A673 (cell line): ENCODE data around the gene PDLIM1. TPM values are rescaled to one million over a fixed set of nuclear protein-coding genes. Genes with fewer than 3 reads are reported as not detected.

ENCODE experiments used
- BruUV-seq: library from RNA; stranded (reverse); fragments of 400-500 nt; replicated peaks from 2 replicates; lab custom pipeline; 2021; lab: Mats Ljungman, UMichigan
- CTCF ChIA-PET: fragments of 300-600 bp; sonication (Branson Sonifier 250); formaldehyde crosslinking; loops from one replicate; lab custom pipeline; 2022; ENCODE audit warnings: antibody characterized with exemption; lab: Charles Lee
- POLR2A ChIA-PET: fragments of 300-600 bp; sonication (Branson Sonifier 250); formaldehyde crosslinking; loops from one replicate; lab custom pipeline; 2022; ENCODE audit warnings: antibody characterized with exemption; ENCODE audit not compliant: low non-redundant PET; lab: Charles Lee
- DNase-seq: peaks from one replicate; pipeline ENCODE4 v3.0.0-alpha.2; 2015; ENCODE audit warnings: low spot score
- H3K27ac ChIP-seq: fragments of 200-600 bp; sonication (generic); 2 replicates; pipeline ENCODE4 v1.5.1; 2016; ENCODE audit warnings: mixed run types, low read depth, mild to moderate bottlenecking, mixed read lengths, antibody characterized with exemption, low read length; ENCODE audit not compliant: poor library complexity, severe bottlenecking
- H3K27me3 ChIP-seq: fragments of 200-600 bp; sonication (generic); replicated peaks from 2 replicates; pipeline ENCODE4 v1.6.1; 2017; ENCODE audit warnings: mixed run types, low read depth, mild to moderate bottlenecking, mixed read lengths, antibody characterized with exemption, low read length; ENCODE audit not compliant: insufficient read depth, poor library complexity
- H3K36me3 ChIP-seq: fragments of 200-600 bp; sonication (generic); 2 replicates; pipeline ENCODE4 v1.6.1; 2016; ENCODE audit warnings: mixed run types, mild to moderate bottlenecking, mixed read lengths, antibody characterized with exemption, low read length; ENCODE audit not compliant: insufficient read depth, poor library complexity, severe bottlenecking
- H3K4me1 ChIP-seq: fragments of 200-600 bp; sonication (generic); 2 replicates; pipeline ENCODE4 v1.6.1; 2017; ENCODE audit warnings: mixed run types, mild to moderate bottlenecking, mixed read lengths, antibody characterized with exemption, low read length; ENCODE audit not compliant: insufficient read depth, poor library complexity, severe bottlenecking
- H3K4me3 ChIP-seq: fragments of 200-600 bp; sonication (generic); 2 replicates; pipeline ENCODE4 v1.5.1; 2016; ENCODE audit warnings: low read depth, mixed run types, mild to moderate bottlenecking, mixed read lengths, low read length; ENCODE audit not compliant: poor library complexity, severe bottlenecking
- H3K9me3 ChIP-seq: fragments of 200-600 bp; sonication (generic); 2 replicates; pipeline ENCODE4 v1.6.1; 2016; ENCODE audit warnings: mixed run types, low read depth, mild to moderate bottlenecking, mixed read lengths, antibody characterized with exemption, low read length; ENCODE audit not compliant: poor library complexity, severe bottlenecking
- CTCF ChIP-seq: fragments of 300-800, 200-600 bp; sonication (generic); conservative IDR thresholded peaks from 2 replicates; pipeline ENCODE4 v1.5.1; 2017; ENCODE audit warnings: low read depth, mild to moderate bottlenecking, antibody characterized with exemption, low read length, moderate library complexity, mixed read lengths
- EZH2 ChIP-seq: fragments of 200-600 bp; sonication (generic); IDR thresholded peaks from 2 replicates; pipeline ENCODE4 v1.6.1; 2017; ENCODE audit warnings: borderline replicate concordance, low read depth, mild to moderate bottlenecking, mixed read lengths, antibody characterized with exemption, low read length; ENCODE audit not compliant: poor library complexity, severe bottlenecking
- intact Hi-C: fragments of 100-400 bp; cut with micrococcal nuclease; formaldehyde crosslinking; loops from one replicate; pipeline ENCODE4 v1.10.0; 2022; ENCODE audit not compliant: unreplicated experiment
- total RNA-seq: library from RNA; stranded (reverse); gene quantifications from 2 replicates; pipeline ENCODE4 v1.2.3, GENCODE V29; 2021

PDLIM1 gene
- total RNA-seq, 1 experiment from 2014 or later, result 0.32 TPM

GRCh38 chr10:95280637-95281036 is 10.2 kb downstream of the PDLIM1 start:
- H3K4me1 ChIP-seq, result no peaks in the 10 kb centered on the region
- CTCF ChIA-PET, result no interaction called here

DNA sequence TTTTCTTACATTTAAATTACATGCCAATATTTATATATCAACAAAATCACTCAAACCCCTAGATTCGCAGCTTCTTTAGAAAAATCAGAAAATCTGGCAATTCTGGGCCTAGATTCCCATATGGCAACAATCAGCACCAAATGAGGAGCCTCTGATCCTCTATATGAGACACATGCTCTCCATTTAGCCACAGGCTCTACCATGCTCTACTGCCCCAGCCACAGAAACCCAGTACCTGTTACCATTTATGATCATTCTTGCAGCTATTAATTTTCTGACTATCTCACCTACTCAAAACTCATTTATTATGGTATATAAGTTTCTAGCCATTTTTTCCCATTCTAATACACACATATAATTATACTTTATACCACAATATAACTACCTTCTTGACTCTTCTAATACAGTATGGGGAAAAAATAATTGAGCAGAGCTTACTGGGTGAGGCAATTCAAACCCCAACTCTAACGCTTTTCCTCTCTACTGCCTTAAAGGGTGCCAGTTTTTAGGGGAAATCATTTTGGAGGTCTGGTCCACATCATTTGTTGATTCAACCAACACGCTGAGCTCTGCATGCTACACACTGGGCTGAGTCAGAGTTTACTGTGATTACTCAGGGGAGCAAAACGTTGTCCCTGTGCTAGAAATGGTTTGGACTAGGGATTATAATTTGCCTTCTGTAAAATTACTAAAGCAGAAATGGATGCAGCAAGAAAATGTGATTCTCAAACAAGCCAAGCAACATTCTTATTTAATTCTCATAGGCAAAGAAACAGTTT is 11.6 kb downstream of the PDLIM1 start:
- Histone ChIP-seq H3K4me1 (no peaks in the 10 kb centered on the region), H3K27me3 (no peaks in the 10 kb centered on the region), H3K36me3 (no peaks in the 10 kb centered on the region), H3K4me3 (no peak overlapping the region), H3K27ac (no peak overlapping the region), H3K9me3 (no peaks in the 10 kb centered on the region)
- no TSS peak for BruUV-seq
- no peak for DNase-seq
- no peak for TF ChIP-seq CTCF
- no peak for TF ChIP-seq EZH2
- intact Hi-C loops, result no loop called here
- ChIA-PET CTCF (no interaction called here), POLR2A (no interaction called here)

More at GRCh38 chr10:95280637-95281036, 10.2 kb downstream of the PDLIM1 start:
- intact Hi-C loops, result no loop called here
- no peak overlapping the region for H3K4me3 ChIP-seq
- no peaks in the 10 kb centered on the region for H3K9me3 ChIP-seq
- BruUV-seq, result no TSS peak
- TF ChIP-seq CTCF (no peak), EZH2 (no peak)
- H3K27me3 ChIP-seq, result peaks cover 7% of the 10 kb centered on the region
- no peak for DNase-seq
- H3K36me3 ChIP-seq, result no peaks in the 10 kb centered on the region
- no peak overlapping the region for H3K27ac ChIP-seq
- POLR2A ChIA-PET, result no interaction called here

DNA sequence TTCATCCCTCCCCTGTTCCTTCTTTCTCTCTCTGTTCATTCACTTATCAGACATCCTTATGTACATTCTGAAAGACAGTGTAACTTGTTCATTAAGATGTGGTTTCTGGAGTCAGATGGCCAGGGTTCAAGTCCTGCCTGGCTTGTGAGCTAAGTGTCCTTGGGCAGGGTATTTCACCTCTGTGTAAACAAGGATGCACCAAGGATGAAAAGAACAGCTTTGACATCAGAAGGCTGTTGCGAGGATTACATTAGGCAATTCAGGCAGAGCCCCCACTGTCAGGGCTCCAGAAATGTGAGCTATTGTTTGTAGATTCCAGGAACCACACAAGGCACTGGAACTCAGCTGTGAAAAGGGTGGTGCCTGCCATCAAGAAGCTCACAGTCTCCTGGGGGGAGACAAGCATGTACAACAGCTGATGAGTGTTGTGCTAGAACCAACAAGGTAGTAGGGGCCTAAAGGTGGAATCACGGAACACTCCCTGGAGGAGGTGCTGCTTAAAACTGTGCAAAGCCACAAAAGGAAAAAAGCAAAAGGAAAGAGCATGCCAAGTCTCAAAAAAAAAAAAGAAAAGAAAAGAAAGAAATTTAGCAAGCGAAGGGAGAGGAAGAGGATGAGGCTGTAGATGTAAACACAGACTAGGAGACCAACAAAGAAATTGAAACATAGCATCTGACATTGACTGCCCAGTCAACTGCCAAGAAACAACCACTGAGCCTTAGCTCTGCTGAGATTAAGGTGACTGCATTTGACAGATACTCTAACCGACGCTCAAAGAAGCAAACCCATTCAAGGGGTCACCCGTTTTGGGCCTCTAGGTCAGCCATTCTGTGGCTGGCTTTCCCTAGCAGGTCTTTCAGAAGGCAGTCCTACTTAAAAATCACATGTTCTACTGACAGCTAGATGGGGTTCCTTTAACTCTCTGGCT is 12.5 kb downstream of the PDLIM1 start:
- POLR2A ChIA-PET, result no interaction called here

More for the DNA sequence above, 12.5 kb downstream of the PDLIM1 start:
- H3K27me3 ChIP-seq, result no peaks in the 10 kb centered on the region
- intact Hi-C loops, result no loop called here
- H3K36me3 ChIP-seq, result no peaks in the 10 kb centered on the region
- TF ChIP-seq CTCF (no peak), EZH2 (no peak)
- H3K4me1 ChIP-seq, result no peaks in the 10 kb centered on the region
- no peak overlapping the region for H3K27ac ChIP-seq
- BruUV-seq, result no TSS peak
- no peak for DNase-seq
- CTCF ChIA-PET, result no interaction called here
- no peaks in the 10 kb centered on the region for H3K9me3 ChIP-seq
- no peak overlapping the region for H3K4me3 ChIP-seq
